ENCODE data around the gene HEPACAM.

The HEPACAM gene

DNA sequence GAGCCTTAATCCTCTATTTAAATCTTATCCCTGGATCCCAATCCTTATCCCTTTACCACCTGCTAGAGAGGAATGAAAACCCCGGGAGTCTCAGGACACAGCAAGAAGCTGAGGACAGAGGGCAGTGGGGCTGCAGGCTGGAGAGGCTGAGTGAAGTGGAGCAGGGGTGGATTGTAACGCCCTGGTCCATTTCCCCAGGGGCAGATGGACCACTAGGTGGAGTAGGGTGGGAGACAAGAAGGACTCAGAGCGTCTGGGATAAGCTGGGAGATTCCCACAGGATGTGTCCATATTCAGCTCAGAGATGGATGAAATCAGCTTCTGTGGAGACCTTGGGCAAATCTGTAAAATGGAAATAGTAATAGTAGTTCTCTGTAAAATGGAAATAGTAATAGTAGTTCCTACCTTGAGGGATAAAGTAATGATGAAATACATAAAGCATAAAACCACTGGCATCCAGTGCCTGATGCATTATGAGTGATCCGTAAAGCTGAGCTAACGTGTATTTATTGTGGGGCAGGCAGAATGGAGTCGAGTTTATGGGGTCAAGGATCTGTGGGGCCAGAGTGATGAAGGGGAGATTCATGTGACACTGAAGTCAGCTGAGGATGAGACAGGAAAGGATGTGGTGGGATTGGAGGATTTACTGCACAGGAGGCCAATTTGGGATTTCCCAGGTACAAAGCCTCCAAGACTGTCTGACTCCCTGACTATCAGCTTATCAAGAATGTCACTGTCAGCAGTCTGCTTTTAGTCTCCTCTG is 36.3 kb downstream of the HEPACAM start:
- no peak for DNase-seq (ENCODE audit: low read depth in 2 of 2)

- DNase-seq (ENCODE audit: low read depth in 2 of 2) = no peak
Observed at GRCh38 chr11:124898711-124899110, 37.1 kb downstream of the HEPACAM start.

DNA sequence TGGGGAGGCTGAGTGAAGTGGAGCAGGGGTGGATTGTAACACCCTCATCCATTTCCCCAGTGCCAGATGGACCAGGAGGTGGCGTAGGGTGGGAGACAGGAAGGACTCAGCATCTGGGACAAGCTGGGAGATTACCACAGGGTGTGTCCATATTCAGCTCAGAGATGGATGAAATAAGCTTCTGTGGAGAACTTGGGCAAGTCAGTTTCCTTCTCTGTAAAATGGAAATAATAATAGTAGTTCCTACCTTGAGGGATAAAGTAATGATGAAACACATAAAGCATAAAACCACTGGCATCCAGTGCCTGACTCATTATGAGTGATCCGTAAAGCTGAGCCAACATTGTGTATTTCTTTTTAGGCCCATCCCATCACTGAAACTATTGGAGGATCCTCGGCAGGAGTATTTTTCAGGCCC is 37.6 kb downstream of the HEPACAM start:
- DNase-seq (ENCODE audit: low read depth in 2 of 2) = no peak

- DNase-seq (ENCODE audit: low read depth in 2 of 2) = no peak
Observed at GRCh38 chr11:124897674-124898262, 38.1 kb downstream of the HEPACAM start, which contains the start of gene ROBO4. Gene ROBO4 (minus strand): TSS chr11:124897865. CDS start chr11:124897795, 70 bp downstream.

- no peak for DNase-seq (ENCODE audit: low read depth in 2 of 2)
Observed at GRCh38 chr11:124896821-124897391, 38.9 kb downstream of the HEPACAM start.

GRCh38 chr11:124896071-124896750 is 39.6 kb downstream of the HEPACAM start:
- DNase-seq (ENCODE audit: low read depth in 2 of 2) = no peak

- no peak for DNase-seq (ENCODE audit: low read depth in 2 of 2)
Observed at GRCh38 chr11:124895471-124895971, 40.3 kb downstream of the HEPACAM start.

DNA sequence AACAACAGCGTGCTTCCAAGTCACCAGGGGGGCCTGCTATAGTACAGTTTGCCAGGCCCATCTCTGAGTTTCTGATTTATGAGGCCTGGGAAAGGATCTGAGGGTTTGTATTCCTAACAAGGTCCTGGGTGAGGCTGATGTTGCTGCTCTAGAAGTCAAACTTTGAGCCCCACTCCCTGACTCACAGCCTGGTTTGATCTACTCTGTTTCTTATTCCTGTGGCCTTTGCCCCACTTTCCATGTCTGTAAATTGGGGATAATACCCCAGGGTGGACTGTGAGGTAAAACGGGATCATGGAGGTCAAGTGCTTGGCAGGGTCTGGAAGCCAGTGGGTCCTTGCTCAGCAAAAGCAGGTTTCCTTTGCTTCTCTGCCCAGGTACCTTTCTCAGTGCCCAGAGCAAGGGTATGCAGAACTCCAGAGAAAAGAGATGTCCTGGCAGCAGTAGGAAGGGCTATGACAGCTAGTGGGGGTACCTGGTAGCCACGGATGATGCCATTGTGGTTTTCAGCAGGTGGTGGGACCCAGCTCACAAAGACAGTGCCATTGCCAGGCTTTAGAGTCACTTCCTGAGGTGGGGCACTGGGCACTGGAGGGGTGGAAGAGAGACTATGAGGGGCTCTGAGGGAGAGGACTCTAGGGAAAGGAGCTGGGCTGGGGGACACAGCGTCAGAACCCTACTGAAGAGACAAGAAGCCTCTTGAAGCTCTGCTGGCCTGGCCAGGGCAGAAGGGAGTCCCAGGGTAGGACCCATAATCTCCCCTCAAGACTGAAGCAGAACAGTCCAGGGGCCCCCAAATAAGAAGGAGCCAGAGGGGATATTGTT is 41.0 kb downstream of the HEPACAM start:
- DNase-seq (ENCODE audit: low read depth in 2 of 2) = no peak

DNA sequence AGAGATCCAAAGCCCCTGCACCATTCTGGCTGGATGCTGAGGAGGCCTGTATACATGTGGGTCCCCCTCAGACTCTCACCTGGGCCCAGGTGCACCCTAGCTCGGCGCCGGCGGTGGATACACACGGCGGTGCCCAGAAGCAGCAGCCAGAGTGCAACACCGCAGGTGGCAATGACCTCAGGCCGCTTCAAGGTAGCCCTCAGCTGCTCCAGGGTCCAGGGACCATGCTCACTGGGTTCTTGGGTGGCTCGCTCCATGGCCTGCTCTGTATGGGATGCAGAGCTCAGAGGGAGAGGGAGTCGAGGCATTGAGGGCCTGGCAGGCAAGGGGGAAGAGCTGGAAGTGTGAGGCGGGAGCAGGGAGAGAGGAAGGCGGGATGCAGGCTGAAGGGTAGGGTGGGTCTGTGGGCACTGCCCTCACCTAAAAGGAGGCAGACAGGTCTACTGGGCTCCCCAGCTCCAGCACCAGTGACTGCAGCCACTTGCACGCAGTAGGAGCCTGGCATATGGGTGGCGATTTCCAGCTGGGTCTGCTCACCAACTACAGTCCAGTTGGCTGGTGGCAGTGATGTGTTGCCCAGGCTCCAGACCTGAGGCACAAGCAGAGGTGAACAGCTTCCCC is 42.0 kb downstream of the HEPACAM start:
- no peak for DNase-seq (ENCODE audit: low read depth in 2 of 2)

- no peak for DNase-seq (ENCODE audit: low read depth in 2 of 2)
Observed at GRCh38 chr11:124892750-124893454, 42.9 kb downstream of the HEPACAM start.

- DNase-seq (ENCODE audit: low read depth in 2 of 2) = no peak
Observed at GRCh38 chr11:124892146-124892545, 43.7 kb downstream of the HEPACAM start.

DNA sequence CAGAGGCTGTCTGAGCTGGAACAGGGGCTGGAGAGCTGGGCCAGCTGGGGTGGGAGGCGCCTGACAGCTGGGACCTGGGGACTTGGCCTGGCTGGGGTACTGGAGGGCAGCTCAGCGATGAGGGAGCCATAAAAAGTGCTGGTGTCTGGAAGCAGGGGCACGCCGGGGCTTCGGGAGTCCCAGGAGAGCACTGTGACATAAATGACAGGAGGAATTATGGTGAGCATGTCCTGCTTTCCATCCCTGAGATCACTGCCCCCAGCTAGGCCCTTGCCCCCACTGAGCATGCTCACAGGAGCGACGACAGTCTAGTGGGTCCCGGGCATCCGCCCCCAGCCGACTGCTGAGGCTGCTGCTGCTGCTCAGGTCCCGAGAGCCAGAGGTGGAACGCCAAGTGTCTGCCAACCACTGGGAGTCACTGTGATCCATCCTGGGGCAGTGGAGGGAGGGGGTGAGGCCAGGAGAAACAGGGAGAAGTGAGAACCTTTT is 44.4 kb downstream of the HEPACAM start:
- no peak for DNase-seq (ENCODE audit: low read depth in 2 of 2)

- DNase-seq (ENCODE audit: low read depth in 2 of 2) = no peak
Observed at GRCh38 chr11:124890683-124891372, 45.0 kb downstream of the HEPACAM start.

DNA sequence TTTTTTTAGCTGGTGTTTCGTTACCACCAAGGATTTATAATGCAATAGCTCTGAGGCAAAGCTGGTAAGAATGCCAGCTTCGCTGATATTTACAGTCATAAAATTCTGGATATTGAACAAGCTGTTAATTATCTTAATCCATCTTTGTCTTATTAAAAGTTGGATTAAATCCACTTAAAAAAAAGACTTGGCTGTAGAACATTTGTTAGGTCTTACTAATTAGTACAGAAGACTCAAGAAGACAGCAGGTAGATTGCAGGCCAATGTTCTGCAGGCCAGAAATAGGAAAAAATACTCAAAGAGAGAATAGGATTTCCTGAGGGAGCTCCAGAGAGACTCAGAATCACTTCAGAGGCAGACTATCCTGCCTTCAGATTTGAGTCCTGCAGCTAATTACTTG is 45.7 kb downstream of the HEPACAM start:
- DNase-seq (ENCODE audit: low read depth in 2 of 2) = no peak

- no peak for DNase-seq (ENCODE audit: low read depth in 2 of 2)
Observed at GRCh38 chr11:124889191-124890091, 46.4 kb downstream of the HEPACAM start.

GRCh38 chr11:124887667-124888013 is 48.2 kb downstream of the HEPACAM start:
- no peak for DNase-seq (ENCODE audit: low read depth in 2 of 2)

- DNase-seq (ENCODE audit: low read depth in 2 of 2) = no peak
Observed at GRCh38 chr11:124886978-124887666, 48.7 kb downstream of the HEPACAM start.

GRCh38 chr11:124886476-124886875 is 49.4 kb downstream of the HEPACAM start:
- no peak for DNase-seq (ENCODE audit: low read depth in 2 of 2)
